NCI-H1417 (cell line): ENCODE measurements around the gene EGLN2.
"Not testable (repeated sequence)": the region's sequence is repeated elsewhere in the genome, so short reads cannot be mapped to it uniquely, and the experiment has no call there.

Experiments
- DNase-seq, 3 experiments: peaks; one replicate each; lab custom pipeline; 2025; lab: John Stamatoyannopoulos, UW

EGLN2 gene

GRCh38 chr19:40846722-40847121 is 47.7 kb downstream of the EGLN2 start:
- not testable (repeated sequence) for DNase-seq

GRCh38 chr19:40850277-40850676 is 51.3 kb downstream of the EGLN2 start, which contains the start of gene CYP2A6:
CYP2A6 (minus strand) TSS chr19:40850447; CDS start chr19:40850426, 21 bp downstream.
- DNase-seq = not testable (repeated sequence)

- not testable (repeated sequence) for DNase-seq
Measured at GRCh38 chr19:40852467-40853152, 53.6 kb downstream of the EGLN2 start.
